ENCODE data around the gene KIF5C. TPM values are rescaled to one million over a fixed set of nuclear protein-coding genes. Genes with fewer than 3 reads are reported as not detected.
A peak's percentile ranks its signal among the peaks of the same experiment; 100 is the strongest.
"Not testable (repeated sequence)": the region's sequence is repeated elsewhere in the genome, so short reads cannot be mapped to it uniquely, and the experiment has no call there.

The KIF5C gene
- 1 to 10 TPM in 1 of 3 donors, under 1 TPM in 1, not detected in 1; 0.20 to 1.1 TPM for polyA plus RNA-seq

DNA sequence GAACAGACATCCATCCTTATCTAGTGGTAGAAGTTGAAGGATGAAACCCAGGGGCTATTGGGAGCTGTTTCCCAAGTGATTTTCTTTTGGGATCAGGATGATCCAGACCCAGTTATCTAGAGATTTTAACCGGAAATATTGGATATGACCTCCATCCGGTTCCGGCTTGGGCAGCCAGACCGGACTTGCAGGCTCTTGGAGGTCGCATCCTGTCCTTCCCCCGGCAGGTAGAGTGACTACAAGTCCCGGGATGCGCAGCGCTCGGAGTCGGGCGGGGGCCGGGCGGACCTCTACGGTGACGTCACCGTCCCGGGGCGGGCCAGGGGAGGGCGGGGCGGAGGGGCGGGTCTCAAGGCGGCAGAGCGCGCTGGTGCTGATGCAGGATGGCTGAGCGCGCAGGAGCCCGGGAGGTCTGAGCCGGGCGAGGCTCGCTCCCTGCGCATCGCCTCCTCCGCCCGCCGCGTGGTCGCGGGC lies at the start of gene KIF5C:
Gene KIF5C (plus strand): TSS at position 360 of the 474 bp plus-strand sequence. CDS start 391 bp downstream, outside the sequence.
- Mint-ChIP-seq H3K36me3 (peaks cover 0 to 3% (median 0%) of the 10 kb centered on the region in 3 donors), H3K27ac (no peak within 1 kb of the TSS), H3K4me3 (peak within 1 kb of the TSS; percentile 73 to 82 (median 75)), H3K9me3 (peaks cover 0 to 9% (median 1%) of the 10 kb centered on the region in 6 donors), H3K4me1 (peaks cover 16 to 20% of the 10 kb centered on the region in 2 donors), H3K27me3 (ENCODE audit: low read depth in 3 of 3) (peaks cover 25 to 30% (median 29%) of the 10 kb centered on the region in 3 donors)
- peak; percentile 37 to 61 (median 52) for DNase-seq

DNA sequence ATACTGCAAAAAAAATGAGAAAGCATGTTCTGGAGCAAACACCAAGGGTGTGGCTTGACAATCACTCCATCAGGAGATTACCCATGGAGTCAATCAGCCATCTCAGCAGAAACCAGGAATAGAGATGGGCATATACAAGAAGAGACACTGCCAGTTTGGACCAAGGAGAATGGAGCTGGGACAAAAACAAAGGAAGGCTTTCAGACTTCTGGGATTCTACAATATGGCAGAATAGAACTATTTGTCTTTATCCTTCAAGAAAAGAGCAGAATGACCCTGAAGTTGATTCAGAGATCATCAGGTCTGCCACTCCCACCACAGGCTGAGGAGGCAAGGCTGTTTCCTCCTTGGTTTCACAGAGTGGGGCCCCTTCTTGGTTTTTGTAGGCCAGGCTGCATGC lies 48.2 kb upstream of the KIF5C start:
- peaks cover 0 to 8% (median 8%) of the 10 kb centered on the region in 3 donors for H3K27me3 Mint-ChIP-seq (ENCODE audit: low read depth in 3 of 3)
- H3K27ac Mint-ChIP-seq, result no peak overlapping the region
- H3K4me1 Mint-ChIP-seq, result no peaks in the 10 kb centered on the region
- DNase-seq, result no peak
- no peak overlapping the region for H3K4me3 Mint-ChIP-seq
- H3K36me3 Mint-ChIP-seq, result no peaks in the 10 kb centered on the region
- no peaks in the 10 kb centered on the region for H3K9me3 Mint-ChIP-seq

DNA sequence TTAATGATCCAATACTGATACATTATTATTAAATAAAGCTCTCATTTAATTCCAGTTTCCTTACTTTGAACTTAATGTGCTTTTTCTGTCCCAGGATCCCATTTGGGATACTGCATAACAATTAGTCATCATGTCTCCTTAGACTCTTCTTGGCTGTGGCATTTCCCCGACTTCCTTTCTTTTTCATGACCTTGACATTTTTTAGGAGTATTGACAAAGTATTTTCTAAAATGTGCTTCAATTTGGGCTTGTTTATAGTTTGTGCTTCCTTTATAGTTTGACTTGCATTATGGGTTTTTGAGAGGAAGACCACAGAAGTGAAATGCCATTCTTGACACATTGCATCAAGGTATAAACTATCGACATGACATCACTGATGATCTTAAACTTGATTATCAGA lies 46.1 kb upstream of the KIF5C start:
- no peaks in the 10 kb centered on the region for H3K9me3 Mint-ChIP-seq
- no peak overlapping the region for H3K4me3 Mint-ChIP-seq
- peaks cover 0 to 7% (median 5%) of the 10 kb centered on the region in 3 donors for H3K27me3 Mint-ChIP-seq (ENCODE audit: low read depth in 3 of 3)
- H3K27ac Mint-ChIP-seq, result no peak overlapping the region
- DNase-seq, result no peak
- H3K36me3 Mint-ChIP-seq, result no peaks in the 10 kb centered on the region
- H3K4me1 Mint-ChIP-seq, result no peaks in the 10 kb centered on the region

DNA sequence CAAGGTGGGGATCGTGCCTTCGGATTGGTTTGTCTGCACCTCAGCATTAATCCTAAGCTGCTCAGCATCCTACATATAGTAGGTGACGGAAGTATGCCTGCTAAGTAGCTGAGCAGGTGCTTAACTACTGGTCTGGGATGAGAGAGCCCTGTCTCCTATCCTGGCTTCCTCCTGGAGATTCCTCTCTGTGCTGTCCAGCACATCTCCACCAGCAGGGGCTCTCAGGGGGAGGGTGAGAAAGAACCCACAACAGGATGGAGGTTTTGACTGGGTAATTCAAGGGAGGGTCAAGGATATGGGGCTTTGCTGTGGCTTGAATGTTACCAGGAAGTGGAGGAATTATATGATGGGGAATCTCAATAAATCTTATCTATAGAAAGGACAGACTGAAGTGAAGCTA lies 45.4 kb upstream of the KIF5C start:
- Mint-ChIP-seq H3K36me3 (no peaks in the 10 kb centered on the region), H3K4me3 (no peak overlapping the region), H3K27ac (no peak overlapping the region), H3K9me3 (no peaks in the 10 kb centered on the region), H3K27me3 (ENCODE audit: low read depth in 3 of 3) (peaks cover 0 to 5% (median 3%) of the 10 kb centered on the region in 3 donors), H3K4me1 (no peaks in the 10 kb centered on the region)
- DNase-seq, result no peak

DNA sequence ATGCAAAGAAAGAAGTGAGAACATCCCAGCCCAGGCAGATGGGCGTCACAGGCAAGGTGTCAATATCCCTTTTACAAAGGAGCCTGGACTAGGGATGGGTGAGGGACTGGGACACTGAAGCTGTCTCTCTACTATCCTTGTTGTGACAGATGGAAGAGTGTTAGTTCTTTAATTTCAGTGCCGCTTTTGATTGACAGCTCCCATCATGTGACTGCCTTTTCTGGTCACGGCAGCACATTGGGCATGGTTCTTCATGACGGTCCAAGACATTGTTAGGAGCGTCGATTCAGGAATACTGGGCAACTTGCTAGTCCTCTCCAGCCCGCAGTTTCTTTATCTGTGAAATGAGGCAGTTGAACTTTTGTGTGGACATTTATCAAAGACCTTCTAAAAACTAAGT lies 42.4 kb upstream of the KIF5C start:
- Mint-ChIP-seq H3K4me1 (no peaks in the 10 kb centered on the region), H3K9me3 (peaks cover 0 to 2% (median 0%) of the 10 kb centered on the region in 6 donors), H3K4me3 (no peak overlapping the region), H3K36me3 (no peaks in the 10 kb centered on the region), H3K27ac (no peak overlapping the region), H3K27me3 (ENCODE audit: low read depth in 3 of 3) (peaks cover 0 to 13% (median 3%) of the 10 kb centered on the region in 3 donors)
- DNase-seq, result no peak

DNA sequence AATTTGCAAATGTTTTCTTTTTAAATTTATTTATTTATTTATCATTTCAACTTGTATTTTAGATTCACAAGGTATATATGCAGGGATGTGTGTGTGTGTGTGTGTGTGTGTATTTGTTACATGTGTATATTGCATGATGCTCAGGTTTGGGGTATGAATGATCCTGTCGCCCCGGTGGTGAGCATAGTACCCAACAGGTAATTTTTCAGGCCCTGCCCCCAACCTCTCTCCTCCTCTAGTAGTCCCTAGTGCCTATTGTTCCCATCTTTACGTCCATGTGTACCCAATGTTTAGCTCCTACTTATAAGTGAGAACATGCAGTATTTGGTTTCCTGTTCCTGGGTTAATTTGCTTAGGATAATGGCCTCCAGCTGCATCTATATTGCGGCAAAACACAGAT lies 33.0 kb upstream of the KIF5C start:
- Mint-ChIP-seq H3K27me3 (ENCODE audit: low read depth in 3 of 3) (peaks cover 2 to 9% (median 4%) of the 10 kb centered on the region in 3 donors), H3K9me3 (peaks cover 0 to 3% (median 1%) of the 10 kb centered on the region in 6 donors), H3K4me3 (no peak overlapping the region), H3K36me3 (no peaks in the 10 kb centered on the region), H3K4me1 (no peaks in the 10 kb centered on the region), H3K27ac (no peak overlapping the region)
- no peak for DNase-seq

DNA sequence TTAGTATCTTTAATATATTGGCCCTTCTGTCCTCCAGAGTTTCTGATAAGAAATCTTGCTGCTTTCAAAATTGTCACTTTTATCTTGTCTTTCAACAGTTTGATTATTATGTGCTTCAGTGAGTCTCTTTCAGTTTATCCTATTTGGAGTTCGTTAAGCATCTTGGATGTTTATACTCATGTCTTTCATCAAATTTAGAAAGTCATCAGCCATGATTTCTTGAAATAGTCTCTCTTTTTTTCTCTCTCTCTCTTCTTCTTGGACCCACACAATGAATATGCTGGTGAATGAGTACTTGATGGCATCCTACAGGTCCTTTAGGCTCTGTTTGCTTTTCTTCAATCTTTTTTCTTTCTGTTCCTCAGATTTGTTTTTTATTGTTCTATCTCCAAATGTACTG lies 26.9 kb upstream of the KIF5C start:
- no peak for DNase-seq
- Mint-ChIP-seq H3K4me3 (no peak overlapping the region), H3K4me1 (no peaks in the 10 kb centered on the region), H3K27ac (no peak overlapping the region), H3K9me3 (peaks cover 6 to 19% (median 9%) of the 10 kb centered on the region in 6 donors), H3K36me3 (peaks cover 0 to 6% (median 0%) of the 10 kb centered on the region in 3 donors), H3K27me3 (ENCODE audit: low read depth in 3 of 3) (peaks cover 2 to 29% (median 3%) of the 10 kb centered on the region in 3 donors)

DNA sequence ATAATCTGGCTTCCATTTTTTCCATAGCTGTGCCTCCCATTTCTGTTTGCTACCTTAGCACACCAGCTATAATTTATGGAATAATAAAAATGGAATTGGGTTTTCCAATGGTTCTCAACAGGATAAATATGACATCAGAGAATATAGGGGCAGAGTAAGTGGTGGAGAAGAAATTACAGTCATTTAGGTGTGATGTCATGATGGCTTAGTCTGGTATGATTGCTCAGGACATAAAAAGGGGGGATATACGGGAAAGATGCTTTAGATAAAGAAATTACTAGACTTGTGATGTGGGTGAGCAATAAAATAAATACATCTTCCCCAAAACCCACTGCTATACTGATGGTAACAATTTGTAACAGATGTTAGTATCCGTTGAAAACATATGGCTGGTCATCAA lies 21.6 kb upstream of the KIF5C start:
- H3K4me3 Mint-ChIP-seq, result no peak overlapping the region
- H3K9me3 Mint-ChIP-seq, result peaks cover 1 to 13% (median 3%) of the 10 kb centered on the region in 6 donors
- H3K4me1 Mint-ChIP-seq, result no peaks in the 10 kb centered on the region
- peaks cover 0 to 14% (median 5%) of the 10 kb centered on the region in 3 donors for H3K27me3 Mint-ChIP-seq (ENCODE audit: low read depth in 3 of 3)
- DNase-seq, result no peak
- peaks cover 0 to under 1% (median 0%) of the 10 kb centered on the region in 3 donors for H3K36me3 Mint-ChIP-seq
- no peak overlapping the region for H3K27ac Mint-ChIP-seq

DNA sequence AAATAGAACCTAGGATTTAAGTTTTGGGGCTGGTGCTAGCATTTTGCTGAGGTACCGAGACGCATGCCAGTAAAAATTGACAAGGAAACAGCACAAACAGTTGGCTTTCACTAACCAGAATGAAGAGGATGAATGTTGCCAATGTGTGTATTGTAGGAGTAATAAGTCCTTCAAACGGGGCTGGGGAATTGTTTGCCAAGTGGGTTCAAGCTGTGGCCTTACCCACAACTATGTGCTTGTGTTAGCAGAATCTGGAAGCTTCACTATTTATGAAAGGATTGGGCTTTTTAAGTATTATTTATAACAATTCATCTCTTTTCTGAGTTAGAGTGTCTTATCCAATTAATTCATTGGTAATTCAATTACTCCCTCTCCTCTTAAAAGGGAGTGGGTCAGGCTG lies 15.0 kb upstream of the KIF5C start:
- Mint-ChIP-seq H3K27me3 (ENCODE audit: low read depth in 3 of 3) (peaks cover 0 to 8% (median 2%) of the 10 kb centered on the region in 3 donors), H3K36me3 (no peaks in the 10 kb centered on the region), H3K27ac (no peak overlapping the region), H3K4me3 (no peak overlapping the region), H3K9me3 (no peaks in the 10 kb centered on the region), H3K4me1 (no peaks in the 10 kb centered on the region)
- no peak for DNase-seq

DNA sequence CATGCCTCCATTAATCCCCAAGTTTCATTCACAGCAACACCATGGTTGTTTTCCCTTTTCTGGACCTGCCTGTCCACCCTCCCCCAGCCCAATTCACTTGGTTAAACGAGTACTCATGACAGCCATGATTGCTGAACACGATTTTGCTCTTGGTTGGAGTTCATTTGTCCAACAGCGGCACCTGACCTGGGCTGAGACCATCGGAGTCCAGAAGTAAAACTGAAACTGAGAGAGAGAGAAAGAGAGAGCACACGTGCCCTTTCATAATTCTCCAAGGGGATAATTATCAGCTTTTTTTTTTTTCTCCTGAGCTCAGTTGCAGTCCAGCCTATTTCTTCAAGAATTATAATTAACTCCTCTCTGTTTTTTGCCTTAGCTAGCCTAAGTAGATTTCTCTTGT lies 13.7 kb upstream of the KIF5C start:
- H3K36me3 Mint-ChIP-seq, result no peaks in the 10 kb centered on the region
- no peak overlapping the region for H3K4me3 Mint-ChIP-seq
- no peaks in the 10 kb centered on the region for H3K4me1 Mint-ChIP-seq
- DNase-seq, result no peak
- H3K27ac Mint-ChIP-seq, result no peak overlapping the region
- H3K27me3 Mint-ChIP-seq (ENCODE audit: low read depth in 3 of 3), result peaks cover 2 to 11% (median 2%) of the 10 kb centered on the region in 3 donors
- no peaks in the 10 kb centered on the region for H3K9me3 Mint-ChIP-seq

DNA sequence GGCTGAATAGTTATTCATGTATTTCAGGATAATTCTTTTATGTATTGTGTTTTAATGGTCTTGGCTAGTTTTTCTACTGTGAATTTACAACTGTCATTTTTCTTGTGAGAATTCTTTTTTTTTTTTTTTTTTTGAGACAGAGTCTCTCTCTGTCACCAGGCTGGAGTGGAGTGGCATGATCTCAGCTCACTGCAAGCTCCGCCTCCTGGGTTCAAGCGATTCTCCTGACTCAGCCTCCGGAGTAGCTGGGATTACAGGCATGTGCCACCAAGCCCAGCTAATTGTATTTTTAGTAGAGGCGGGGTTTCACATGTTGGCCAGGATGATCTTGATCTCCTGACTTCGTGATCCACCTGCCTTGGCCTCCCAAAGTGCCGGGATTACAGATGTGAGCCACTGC lies 12.5 kb upstream of the KIF5C start:
- not testable (repeated sequence) for H3K4me1 Mint-ChIP-seq, H3K27ac Mint-ChIP-seq, DNase-seq, H3K4me3 Mint-ChIP-seq, H3K9me3 Mint-ChIP-seq, H3K36me3 Mint-ChIP-seq
- peaks cover 2 to 14% (median 4%) of the 10 kb centered on the region in 3 donors for H3K27me3 Mint-ChIP-seq (ENCODE audit: low read depth in 3 of 3)

DNA sequence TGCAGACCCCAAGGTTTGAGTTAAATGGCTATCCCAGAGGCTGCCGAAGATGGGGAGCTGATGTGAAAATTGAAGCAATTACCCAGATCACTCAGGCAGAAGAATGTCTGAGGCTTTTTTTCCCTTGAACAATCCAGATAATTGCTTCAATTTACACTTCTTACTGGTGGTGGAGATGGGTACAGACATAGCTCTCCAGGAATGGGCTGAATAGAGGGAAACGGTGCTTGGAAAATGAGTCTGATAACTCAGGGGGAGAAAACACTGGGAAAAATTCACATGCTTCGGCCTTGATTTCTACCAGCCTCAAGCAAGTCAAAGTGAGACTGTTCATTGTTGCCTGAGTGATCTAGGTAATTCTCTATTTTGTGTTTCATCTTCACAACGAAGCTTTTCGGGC lies 9.5 kb upstream of the KIF5C start:
- H3K36me3 Mint-ChIP-seq, result peaks cover 0 to 4% (median 0%) of the 10 kb centered on the region in 3 donors
- peaks cover 2 to 29% (median 9%) of the 10 kb centered on the region in 3 donors for H3K27me3 Mint-ChIP-seq (ENCODE audit: low read depth in 3 of 3)

DNA sequence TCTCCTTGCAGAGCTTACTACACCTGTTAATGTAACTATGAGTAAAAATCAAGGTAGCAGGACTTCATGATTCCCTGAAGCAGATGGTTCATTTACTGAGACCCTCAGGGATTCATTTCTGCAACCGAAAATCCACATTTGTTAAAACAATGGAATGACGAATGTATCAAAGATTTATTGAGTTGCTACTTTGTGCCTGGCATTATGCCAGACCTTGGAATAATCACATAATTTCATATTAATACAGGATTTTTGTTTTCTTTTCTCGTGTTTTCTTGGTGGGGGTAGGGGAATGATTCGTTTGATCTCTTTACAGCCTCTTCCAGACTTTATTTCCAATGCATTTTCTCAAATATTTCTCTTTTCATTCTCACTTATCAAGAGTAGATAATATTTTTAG lies 8.9 kb upstream of the KIF5C start:
- Mint-ChIP-seq H3K36me3 (peaks cover 0 to 4% (median 0%) of the 10 kb centered on the region in 3 donors), H3K4me1 (peaks cover 0 to 2% of the 10 kb centered on the region in 2 donors), H3K27me3 (ENCODE audit: low read depth in 3 of 3) (peaks cover 2 to 31% (median 9%) of the 10 kb centered on the region in 3 donors), H3K4me3 (no peak overlapping the region), H3K9me3 (peaks cover 0 to 7% (median 0%) of the 10 kb centered on the region in 6 donors), H3K27ac (no peak overlapping the region)
- DNase-seq, result no peak

More for the DNA sequence above, 9.5 kb upstream of the KIF5C start:
- Mint-ChIP-seq H3K4me3 (no peak overlapping the region), H3K4me1 (peaks cover 0 to 2% of the 10 kb centered on the region in 2 donors), H3K9me3 (peaks cover 0 to 7% (median 0%) of the 10 kb centered on the region in 6 donors), H3K27ac (no peak overlapping the region)
- DNase-seq, result no peak

DNA sequence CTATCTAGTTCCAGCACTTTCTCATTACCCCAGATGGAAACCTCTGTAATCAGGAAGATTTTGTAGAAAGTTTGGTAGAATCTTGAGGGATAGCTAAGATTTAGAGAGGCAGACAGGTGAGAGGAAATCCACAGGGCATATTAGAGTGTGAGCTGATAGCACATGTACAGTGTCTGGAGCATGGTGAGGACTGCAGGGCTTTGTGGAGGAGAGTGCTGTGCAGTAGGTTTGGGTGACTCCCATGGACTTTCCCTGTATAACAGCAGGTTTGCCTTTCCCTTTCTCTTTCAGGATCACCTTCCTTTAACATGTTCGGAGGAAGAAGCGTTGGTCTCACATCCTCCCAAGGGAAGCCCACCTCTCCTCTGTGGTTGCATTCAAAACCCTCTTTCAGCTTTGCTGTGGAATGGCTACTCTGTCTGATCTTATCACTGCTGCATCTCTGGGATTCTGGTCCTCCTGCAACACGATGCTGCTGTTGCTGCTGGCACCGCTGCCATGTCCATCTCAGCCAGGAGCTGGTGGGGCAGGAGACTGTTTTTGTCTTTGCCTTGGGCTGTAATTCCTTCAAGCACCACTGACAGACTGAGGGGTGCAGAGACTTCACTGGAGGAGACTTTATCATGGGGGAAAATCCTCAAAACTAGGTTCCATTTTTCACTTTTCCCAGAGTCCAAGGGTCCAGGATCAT lies 7.8 kb upstream of the KIF5C start:
- H3K9me3 Mint-ChIP-seq, result peaks cover 0 to 7% (median 0%) of the 10 kb centered on the region in 6 donors
- DNase-seq, result no peak
- peaks cover 7 to 33% (median 9%) of the 10 kb centered on the region in 3 donors for H3K27me3 Mint-ChIP-seq (ENCODE audit: low read depth in 3 of 3)
- peaks cover 0 to 2% of the 10 kb centered on the region in 2 donors for H3K4me1 Mint-ChIP-seq
- H3K36me3 Mint-ChIP-seq, result peaks cover 0 to 4% (median 0%) of the 10 kb centered on the region in 3 donors
- no peak overlapping the region for H3K4me3 Mint-ChIP-seq
- H3K27ac Mint-ChIP-seq, result no peak overlapping the region
